ENCODE data around the gene PABPN1L.

DNA sequence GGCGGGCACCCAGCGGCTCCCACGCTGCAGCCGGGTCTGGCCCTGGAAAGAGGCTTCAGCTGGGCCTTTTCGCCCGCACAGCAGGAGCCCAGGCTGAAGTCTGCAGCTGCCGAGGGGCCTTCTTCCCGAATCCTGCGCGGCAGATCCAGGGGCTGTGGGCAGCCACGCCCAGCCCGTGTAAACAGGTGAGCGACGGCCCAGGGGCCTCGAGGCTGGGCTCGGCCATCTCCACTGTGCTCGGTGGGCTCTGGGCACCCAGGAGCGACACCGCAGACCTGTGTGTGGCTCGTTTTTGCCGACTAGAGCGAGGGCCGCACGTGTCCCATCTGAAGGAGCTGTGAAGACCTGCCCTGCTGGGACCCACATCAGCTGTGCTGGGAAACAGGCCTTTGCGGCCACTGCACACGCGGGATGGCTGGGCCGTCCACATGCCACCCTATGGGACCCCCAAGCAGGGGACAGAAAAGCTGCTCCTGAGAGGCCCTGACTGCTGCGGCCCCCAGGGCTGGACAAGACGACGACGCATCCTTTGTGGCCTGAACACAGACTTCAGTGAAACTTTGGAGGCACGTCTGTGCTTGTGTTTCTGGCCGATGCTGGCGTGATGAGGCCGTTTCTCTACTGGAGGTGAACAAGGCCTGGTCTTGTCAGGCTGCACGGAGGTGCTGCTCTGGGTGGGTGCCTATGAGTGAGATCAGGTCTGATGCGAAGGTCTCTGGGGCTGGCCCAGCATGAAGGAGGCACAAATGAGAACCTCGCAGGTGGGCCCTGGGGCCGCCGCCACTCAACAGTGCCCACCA lies 49.5 kb downstream of the PABPN1L start:
- TF ChIP-seq, protein P1, sequence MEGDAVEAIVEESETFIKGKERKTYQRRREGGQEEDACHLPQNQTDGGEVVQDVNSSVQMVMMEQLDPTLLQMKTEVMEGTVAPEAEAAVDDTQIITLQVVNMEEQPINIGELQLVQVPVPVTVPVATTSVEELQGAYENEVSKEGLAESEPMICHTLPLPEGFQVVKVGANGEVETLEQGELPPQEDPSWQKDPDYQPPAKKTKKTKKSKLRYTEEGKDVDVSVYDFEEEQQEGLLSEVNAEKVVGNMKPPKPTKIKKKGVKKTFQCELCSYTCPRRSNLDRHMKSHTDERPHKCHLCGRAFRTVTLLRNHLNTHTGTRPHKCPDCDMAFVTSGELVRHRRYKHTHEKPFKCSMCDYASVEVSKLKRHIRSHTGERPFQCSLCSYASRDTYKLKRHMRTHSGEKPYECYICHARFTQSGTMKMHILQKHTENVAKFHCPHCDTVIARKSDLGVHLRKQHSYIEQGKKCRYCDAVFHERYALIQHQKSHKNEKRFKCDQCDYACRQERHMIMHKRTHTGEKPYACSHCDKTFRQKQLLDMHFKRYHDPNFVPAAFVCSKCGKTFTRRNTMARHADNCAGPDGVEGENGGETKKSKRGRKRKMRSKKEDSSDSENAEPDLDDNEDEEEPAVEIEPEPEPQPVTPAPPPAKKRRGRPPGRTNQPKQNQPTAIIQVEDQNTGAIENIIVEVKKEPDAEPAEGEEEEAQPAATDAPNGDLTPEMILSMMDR (IDR thresholded peaks at IDR 0.05), result no peak
- no peak for TF ChIP-seq EP300 (IDR thresholded peaks at IDR 0.05)

Measured in ovary (tissue), 3 donors.